Uterus (tissue), 2 donors: ENCODE data around the gene GPATCH3.

Experiments
- CTCF ChIP-seq, 4 experiments: fragments of 200-600 bp in 2 of 4; fragments of 450-650 bp in 2 of 4; sonication (generic) in 2 of 4; IDR thresholded peaks; one replicate each; pipeline ENCODE4 v1.5.1; 2016 to 2019; ENCODE audit warnings: antibody characterized with exemption in 4 of 4, mild to moderate bottlenecking in 2 of 4, moderate library complexity in 1 of 4
- POLR2A ChIP-seq, 2 donors: fragments of 450-650 bp; IDR thresholded peaks; one replicate each; pipeline ENCODE4 v1.6.1; 2016; ENCODE audit warnings: antibody characterized with exemption in 2 of 2, mild to moderate bottlenecking in 1 of 2, moderate library complexity in 1 of 2

GRCh38 chr1:26923711-26924110 is 23.4 kb upstream of the GPATCH3 start:
- no peak for TF ChIP-seq CTCF (IDR thresholded peaks at IDR 0.05)
- no peak for TF ChIP-seq POLR2A (IDR thresholded peaks at IDR 0.05)
